Measurements from ENCODE around the gene SLC41A3. TPM values are rescaled to one million over a fixed set of nuclear protein-coding genes. Genes with fewer than 3 reads are reported as not detected.

SLC41A3 gene
- total and polyA plus RNA-seq, 2 of the 4 experiments (the other 2 are of a cell fraction), result 30.5 to 43.5 TPM

GRCh38 chr3:126113733-126114442 is 30.0 kb upstream of the SLC41A3 start:
- no peak overlapping the region for H2AK9ac ChIP-seq (replicated peaks; ENCODE audit: low read depth, low read length, poor library complexity)
- H2BK15ac ChIP-seq (ENCODE audit: low read depth, low read length), result no peak overlapping the region
- WGBS, 2 experiments (ENCODE audit: extremely low coverage in 2 of 2, insufficient read length in 1 of 2), result no CpG with 5 or more reads among the region's 9 CpGs
- no peaks in the 10 kb centered on the region for H4K20me1 ChIP-seq (ENCODE audit: insufficient read depth, low read length)
- H3K9me3 ChIP-seq (ENCODE audit: control insufficient read depth, insufficient read depth, low read length), result 0 out of 2 replicates have a peak, but pooled peaks cover 2% of the 10 kb centered on the region
- no peak overlapping the region for H3K4ac ChIP-seq (ENCODE audit: low read depth, low read length)
- no peak overlapping the region for H3K56ac ChIP-seq (ENCODE audit: extremely low read depth, insufficient read depth, low read length)
- no peaks in the 10 kb centered on the region for H3K79me1 ChIP-seq (ENCODE audit: low read depth in 1 of 2, low read length in 2 of 2)
- H3K4me1 ChIP-seq (ENCODE audit: control insufficient read depth, insufficient read depth, low read length), result no peaks in the 10 kb centered on the region
- H2AK5ac ChIP-seq (ENCODE audit: low read depth, low read length), result no peak overlapping the region
- intact Hi-C loops (cut with micrococcal nuclease), result no loop called here
- no peak for TF ChIP-seq MAZ (IDR thresholded peaks at IDR 0.05; ENCODE audit: borderline replicate concordance, low read depth, low read length)
- TF ChIP-seq SMC3 (IDR thresholded peaks at IDR 0.05; ENCODE audit: low read depth, low read length), result no peak
- TF ChIP-seq POLR2A (IDR thresholded peaks at IDR 0.05; ENCODE audit: low read depth, low read length), result no peak
- TF ChIP-seq FOS (IDR thresholded peaks at IDR 0.05; ENCODE audit: low read depth, low read length), result no peak
- peak; percentile 29; the same call in 1 of the 2 replicates for TF ChIP-seq CTCF (conservative IDR thresholded peaks at IDR 0.05; ENCODE audit: low read depth, low read length)
- no peak for TF ChIP-seq USF2 (IDR thresholded peaks at IDR 0.05; ENCODE audit: low read depth, low read length)
- peak; percentile 28 for TF ChIP-seq RAD21 (IDR thresholded peaks at IDR 0.05; ENCODE audit: low read length)
- TF ChIP-seq MAFK (IDR thresholded peaks at IDR 0.05; ENCODE audit: low read depth, low read length), result no peak
- H2BK20ac ChIP-seq (ENCODE audit: low read depth, low read length), result no peak overlapping the region
- H3K23ac ChIP-seq (ENCODE audit: low read depth, low read length), result no peak overlapping the region
- H3K14ac ChIP-seq (replicated peaks; ENCODE audit: low read depth, low read length), result no peak overlapping the region
- ChIA-PET POLR2A (ENCODE audit: unreplicated experiment) (no interaction called here), CTCF (no interaction called here)
- dilution Hi-C loops (cut with HindIII; ENCODE audit: low sequenced_read_pairs, unreplicated experiment), result no loop called here
- no peak overlapping the region for H3K4me3 ChIP-seq (ENCODE audit: insufficient read depth, low read depth, low read length)
- no peak overlapping the region for H2AFZ ChIP-seq (replicated peaks; ENCODE audit: low read length, poor library complexity)
- H2BK120ac ChIP-seq (ENCODE audit: low read depth, low read length), result no peak overlapping the region
- ATAC-seq (ENCODE audit: low read depth) (peak; percentile 46; the same call in 1 of the 2 replicates), DNase-seq (no peak)
- H3K4me2 ChIP-seq (ENCODE audit: low read depth, low read length), result no peak overlapping the region
- H4K5ac ChIP-seq (ENCODE audit: low read depth, low read length), result no peak overlapping the region
- no peaks in the 10 kb centered on the region for H3K9me1 ChIP-seq (ENCODE audit: insufficient read depth, low read length)
- in situ Hi-C loops (cut with MboI; ENCODE audit: low sequenced_read_pairs), result loop anchor here (10.0 kb wide), 1 partner anchor 261 kb away; no protein-coding TSS in a partner anchor
- no peak overlapping the region for H4K8ac ChIP-seq (ENCODE audit: low read depth in 2 of 2, low read length in 2 of 2)
- H3K36me3 ChIP-seq (ENCODE audit: control insufficient read depth, insufficient read depth, low read length), result no peaks in the 10 kb centered on the region
- BruUV-seq (replicated peaks), result no TSS peak
- no peak overlapping the region for H3K9ac ChIP-seq (ENCODE audit: low read depth, low read length)
- H4K91ac ChIP-seq (ENCODE audit: insufficient read depth, low read depth, low read length), result no peak overlapping the region
- no peak overlapping the region for H2BK5ac ChIP-seq (ENCODE audit: low read depth, low read length, poor library complexity, severe bottlenecking)
- peaks cover 34% of the 10 kb centered on the region for H3K27me3 ChIP-seq (ENCODE audit: control insufficient read depth, insufficient read depth, low read length)
- no peak overlapping the region for H3K27ac ChIP-seq (ENCODE audit: insufficient read depth, low read length)
- no peak overlapping the region for H3K18ac ChIP-seq (ENCODE audit: low read depth, low read length)

All from IMR-90 (cell line).